Globus pallidus (tissue), 1 donor: ENCODE data around the gene DNAJC13.
"Not testable (repeated sequence)": the region's sequence is repeated elsewhere in the genome, so short reads cannot be mapped to it uniquely, and the experiment has no call there.

Experiments used
- DNase-seq: peaks from one replicate; pipeline ENCODE4 v3.0.0-alpha.2; 2015; ENCODE audit warnings: low spot score

DNAJC13 gene, protein sequence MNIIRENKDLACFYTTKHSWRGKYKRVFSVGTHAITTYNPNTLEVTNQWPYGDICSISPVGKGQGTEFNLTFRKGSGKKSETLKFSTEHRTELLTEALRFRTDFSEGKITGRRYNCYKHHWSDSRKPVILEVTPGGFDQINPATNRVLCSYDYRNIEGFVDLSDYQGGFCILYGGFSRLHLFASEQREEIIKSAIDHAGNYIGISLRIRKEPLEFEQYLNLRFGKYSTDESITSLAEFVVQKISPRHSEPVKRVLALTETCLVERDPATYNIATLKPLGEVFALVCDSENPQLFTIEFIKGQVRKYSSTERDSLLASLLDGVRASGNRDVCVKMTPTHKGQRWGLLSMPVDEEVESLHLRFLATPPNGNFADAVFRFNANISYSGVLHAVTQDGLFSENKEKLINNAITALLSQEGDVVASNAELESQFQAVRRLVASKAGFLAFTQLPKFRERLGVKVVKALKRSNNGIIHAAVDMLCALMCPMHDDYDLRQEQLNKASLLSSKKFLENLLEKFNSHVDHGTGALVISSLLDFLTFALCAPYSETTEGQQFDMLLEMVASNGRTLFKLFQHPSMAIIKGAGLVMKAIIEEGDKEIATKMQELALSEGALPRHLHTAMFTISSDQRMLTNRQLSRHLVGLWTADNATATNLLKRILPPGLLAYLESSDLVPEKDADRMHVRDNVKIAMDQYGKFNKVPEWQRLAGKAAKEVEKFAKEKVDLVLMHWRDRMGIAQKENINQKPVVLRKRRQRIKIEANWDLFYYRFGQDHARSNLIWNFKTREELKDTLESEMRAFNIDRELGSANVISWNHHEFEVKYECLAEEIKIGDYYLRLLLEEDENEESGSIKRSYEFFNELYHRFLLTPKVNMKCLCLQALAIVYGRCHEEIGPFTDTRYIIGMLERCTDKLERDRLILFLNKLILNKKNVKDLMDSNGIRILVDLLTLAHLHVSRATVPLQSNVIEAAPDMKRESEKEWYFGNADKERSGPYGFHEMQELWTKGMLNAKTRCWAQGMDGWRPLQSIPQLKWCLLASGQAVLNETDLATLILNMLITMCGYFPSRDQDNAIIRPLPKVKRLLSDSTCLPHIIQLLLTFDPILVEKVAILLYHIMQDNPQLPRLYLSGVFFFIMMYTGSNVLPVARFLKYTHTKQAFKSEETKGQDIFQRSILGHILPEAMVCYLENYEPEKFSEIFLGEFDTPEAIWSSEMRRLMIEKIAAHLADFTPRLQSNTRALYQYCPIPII (N-terminal part only)

DNA sequence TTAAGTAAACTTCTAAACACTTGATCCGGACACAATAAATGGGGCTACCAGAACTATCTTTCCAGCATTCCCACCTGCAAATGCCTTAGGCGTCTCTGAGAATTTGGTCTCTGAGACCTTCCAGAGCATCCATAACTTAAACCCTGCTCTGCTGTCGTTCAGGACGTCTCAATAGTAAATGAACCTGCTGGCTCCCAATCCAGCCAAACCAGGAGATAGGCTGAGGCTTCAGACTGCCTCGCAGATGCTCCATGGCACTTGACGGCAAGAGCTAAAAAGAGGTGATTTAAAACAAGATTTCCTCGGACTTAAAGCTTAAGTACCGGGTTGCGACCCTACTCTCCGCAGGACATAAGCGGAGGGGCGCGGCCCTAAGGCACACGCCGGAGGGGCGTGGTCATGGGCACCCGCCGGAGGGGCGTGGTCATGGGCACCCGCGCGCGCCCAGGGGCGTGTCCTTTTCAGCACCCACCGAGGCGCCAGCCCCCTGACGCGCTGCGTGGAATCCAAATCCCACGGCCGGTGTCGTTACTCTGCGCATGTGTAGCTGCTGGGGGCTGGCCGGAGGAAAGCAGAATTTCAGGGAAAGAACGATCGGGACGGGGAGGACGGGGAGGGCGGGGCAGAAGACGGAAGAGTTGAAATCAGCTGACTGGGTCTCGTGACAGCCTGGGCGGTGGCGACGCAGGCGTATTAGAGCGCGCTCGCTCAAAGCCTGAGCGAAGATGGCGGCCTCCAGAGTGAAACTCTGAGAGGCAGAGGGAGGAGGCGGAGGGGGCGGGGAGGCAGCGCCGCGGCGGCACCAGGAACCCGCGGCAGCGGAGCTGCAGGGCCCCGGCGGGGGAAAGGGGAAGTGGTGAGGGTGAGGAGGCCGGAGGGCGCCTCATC, at the start of gene DNAJC13:
Gene DNAJC13, plus strand, starts transcription at position 696 of the 888 bp plus-strand sequence. CDS start 17,049 bp downstream, outside the sequence.
- DNase-seq = peak; percentile 92

DNA sequence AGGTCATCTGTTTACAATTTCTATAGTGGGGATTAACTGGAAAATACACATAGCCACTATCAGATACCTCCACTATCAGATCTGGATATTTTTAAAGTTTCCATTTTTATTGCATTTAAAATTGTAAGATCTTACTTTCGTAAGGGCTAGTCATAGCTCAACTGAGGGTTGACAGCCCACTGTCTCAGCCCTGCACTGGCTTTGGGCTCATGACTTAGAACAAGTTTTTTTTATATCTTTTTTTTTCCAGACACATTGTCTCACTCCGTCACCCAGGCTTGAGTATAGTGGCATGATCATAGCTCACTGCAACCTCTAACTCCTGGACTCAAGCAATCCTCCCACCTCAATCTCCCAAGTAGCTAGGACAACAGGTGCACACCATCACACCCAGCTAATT, 48.8 kb upstream of the DNAJC13 start:
- DNase-seq = no peak

DNA sequence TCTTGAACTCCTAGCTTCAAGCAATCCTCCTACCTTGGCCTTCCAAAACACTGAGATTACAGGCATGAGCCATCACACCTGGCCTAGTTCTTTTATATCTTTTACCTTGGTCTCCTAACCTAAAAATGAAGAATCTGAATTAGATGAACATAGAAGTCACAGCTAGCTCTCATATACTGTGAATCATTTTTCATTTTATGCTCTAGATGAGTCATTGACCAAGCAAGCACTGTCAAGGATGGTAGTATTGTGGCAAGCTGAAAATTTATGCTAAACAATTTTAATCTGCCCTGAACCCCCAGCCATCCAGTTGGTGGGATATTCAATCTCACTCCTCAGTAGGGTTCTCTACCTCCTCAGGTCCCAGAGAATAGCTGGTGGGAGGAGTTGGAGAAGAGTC, 48.3 kb upstream of the DNAJC13 start:
- no peak for DNase-seq

DNA sequence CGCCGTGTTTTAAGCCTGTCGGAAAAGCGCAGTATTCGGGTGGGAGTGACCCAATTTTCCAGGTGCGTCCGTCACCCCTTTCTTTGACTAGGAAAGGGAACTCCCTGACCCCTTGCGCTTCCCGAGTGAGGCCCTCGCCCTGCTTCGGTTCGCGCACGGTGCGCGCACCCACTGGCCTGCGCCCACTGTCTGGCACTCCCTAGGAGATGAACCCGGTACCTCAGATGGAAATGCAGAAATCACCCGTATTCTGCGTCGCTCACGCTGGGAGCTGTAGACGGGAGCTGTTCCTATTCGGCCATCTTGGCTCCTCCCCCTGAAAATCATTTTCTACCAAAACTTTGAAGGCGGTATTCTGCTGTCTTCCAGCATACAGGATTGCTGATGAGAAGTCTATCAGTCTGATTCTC, 40.4 kb upstream of the DNAJC13 start:
- DNase-seq = not testable (repeated sequence)

DNA sequence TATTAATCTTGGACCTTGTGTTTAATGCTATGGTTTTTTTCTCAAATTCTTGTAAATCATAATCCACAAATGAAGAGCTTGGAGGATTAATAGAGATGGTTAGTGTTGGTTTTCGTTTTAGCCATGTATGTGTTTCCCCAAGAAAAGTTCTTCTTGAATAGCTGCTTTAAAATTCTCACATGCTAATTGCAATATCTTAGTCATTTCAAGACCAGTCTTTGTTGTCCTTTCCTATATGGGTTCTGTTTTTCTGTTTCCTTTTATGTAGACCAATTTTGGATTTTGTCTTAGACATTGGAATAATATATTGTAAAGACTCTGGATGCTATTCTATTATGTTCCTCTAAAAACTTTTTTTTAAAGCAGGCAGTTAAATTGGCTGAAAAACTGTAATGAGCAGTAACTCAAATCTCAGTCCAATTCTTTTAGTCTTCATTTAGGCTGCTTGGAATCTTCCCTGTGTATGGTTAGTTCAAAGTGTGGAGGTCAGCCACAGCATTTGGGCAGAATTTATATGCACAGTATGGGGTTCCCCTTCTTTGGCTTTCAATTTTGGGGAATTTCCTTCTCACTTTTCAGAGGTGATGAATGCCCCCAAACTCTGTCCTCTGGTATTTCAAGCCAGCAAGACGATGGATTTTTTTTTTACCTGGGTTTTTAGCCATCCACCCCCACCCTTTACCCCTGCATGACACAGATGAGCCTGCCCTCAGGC, 39.1 kb upstream of the DNAJC13 start:
- DNase-seq = no peak

DNA sequence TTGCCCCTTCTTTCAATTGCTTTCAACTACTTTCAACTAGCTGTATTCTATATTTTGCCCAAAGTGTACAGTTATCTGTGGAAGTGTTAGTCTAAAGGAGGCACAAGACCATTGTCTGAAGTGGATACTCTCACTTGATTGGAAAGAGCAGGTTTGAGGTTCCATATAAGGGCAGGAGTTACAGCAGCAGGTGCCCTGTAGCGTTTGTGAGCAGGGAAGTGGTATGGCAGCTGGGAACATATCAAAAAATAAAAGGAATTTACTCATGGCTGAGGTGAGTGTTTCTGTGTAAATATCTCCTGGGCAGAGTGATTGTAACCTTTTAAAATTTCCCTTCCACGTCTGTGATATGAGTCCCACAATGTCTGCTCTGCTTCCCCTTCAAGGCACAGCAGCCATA, 38.5 kb upstream of the DNAJC13 start:
- no peak for DNase-seq

DNA sequence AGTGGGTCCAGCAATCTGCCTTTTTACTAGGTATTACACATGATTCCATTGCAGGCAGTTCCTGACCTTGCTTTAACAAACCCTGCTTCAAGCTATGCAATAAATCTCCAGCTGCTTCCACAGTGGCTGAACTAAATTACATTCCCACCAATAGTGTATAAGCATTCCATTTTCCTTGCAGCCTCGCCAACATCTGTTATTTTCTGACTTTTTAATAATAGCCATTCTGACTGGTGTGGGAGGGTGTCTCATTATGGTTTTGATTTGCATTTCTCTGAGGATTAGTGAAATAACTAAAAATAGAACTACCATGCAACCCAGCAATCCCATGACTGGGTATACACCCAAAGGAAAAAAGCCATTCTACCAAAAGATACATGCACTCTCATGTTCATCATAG, 36.4 kb upstream of the DNAJC13 start:
- no peak for DNase-seq

DNA sequence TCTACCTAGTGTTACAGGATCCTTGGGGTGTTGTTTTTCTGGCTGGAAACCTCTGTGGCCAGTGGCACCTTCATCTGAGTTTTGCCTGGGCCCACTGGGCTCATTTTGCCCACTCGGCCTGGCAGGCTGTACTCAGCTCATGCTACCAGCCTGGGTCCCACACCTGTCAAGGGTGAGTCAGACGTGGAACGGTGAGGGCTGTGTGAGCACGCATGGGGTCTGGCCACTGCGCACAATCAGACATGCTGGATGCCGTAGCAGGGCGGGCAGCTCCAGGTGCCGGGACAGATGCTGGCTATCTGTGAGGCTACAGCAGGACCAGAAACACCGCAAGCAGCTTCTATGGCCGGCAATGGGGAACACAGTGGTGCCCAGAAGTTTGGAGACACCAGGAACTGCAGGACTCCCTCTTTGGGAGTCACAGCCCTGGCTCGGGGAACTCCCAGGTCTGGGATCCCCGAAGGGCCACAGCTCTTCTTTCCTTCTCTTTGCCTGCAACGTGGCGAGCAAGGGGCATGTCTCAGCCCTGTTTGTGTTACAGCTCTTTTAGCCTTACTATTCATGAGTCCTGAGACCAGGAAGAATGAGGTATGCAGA, 35.9 kb upstream of the DNAJC13 start:
- no peak for DNase-seq

DNA sequence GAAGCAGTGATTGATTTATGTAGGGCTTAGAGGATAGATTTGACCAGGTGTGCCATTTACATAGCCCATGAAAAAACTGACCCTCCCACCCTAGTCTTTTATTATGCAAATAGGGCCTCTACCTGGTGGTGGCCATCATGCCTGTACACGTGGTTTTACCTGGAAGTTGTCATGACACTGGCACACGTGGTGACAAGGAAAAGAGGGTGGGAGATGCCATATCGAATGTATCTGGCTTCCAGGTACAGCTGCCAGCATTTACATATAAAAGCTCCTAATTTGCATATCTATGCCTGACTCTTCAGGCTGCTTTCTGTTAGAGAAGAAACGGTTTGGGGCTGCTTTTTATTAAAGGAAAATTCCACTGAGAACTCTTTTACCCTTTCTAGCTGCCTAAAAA, 35.0 kb upstream of the DNAJC13 start:
- DNase-seq = no peak

DNA sequence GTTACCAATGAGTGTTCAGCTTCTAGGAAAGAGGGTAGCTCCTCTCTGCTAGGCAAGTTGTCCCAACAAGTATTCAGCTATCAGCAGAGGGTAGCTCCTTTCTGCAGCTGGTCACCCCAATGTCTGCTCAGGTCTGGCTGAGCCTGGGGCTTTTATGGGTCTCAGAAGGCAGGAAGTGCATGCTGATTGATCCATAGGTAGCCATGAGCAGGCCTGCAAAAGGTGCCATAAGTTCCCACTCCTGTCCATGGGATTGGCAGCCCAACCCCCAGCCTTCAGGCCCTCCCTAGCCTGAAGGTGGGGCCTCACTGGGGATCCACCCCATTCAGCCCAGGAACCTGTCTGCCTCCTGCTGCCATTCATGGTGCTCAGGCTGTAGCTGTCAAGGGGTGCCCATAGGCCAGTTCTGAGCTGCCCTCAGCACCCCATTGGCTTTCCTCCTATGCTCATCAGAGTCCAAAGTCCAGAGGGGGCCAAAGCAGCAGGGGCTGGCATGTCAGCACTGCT, 34.6 kb upstream of the DNAJC13 start:
- no peak for DNase-seq

DNA sequence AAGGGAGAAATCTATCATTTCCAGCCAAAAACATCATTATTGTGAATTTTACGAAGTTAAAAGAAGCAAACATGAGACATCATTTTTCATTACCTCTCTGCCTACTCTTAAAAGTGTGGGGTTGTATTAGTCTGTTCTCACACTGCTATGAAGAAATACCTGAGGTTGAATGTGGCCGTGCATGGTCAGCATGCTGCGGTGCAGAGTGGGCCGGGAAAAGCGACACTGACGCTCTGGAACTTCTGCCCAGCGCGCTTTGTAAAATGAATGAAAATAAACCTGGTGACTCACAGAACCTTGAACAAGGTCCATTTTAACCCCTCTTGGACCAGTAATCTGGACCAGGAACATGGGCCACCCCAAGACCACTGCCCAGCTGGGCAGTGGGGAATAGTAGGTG, 31.0 kb upstream of the DNAJC13 start:
- DNase-seq = no peak

DNA sequence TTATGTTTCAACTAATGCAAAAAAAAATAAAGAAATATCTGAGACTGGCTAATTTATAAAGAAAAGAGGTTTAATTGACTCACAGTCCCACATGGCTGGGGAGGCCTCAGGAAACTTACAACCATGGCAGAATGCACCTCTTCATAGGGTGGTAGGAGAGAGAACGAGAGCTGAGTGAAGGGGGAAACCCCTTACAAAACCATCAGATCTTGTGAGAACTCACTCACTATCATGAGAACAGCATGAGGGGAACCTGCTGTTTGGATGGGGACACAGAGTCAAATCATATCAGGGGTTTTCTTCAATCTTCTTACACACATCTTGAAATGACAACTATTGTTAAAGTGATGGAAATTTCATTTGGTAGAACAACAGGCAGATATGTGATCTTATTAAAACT, 24.6 kb upstream of the DNAJC13 start:
- DNase-seq = not testable (repeated sequence)

DNA sequence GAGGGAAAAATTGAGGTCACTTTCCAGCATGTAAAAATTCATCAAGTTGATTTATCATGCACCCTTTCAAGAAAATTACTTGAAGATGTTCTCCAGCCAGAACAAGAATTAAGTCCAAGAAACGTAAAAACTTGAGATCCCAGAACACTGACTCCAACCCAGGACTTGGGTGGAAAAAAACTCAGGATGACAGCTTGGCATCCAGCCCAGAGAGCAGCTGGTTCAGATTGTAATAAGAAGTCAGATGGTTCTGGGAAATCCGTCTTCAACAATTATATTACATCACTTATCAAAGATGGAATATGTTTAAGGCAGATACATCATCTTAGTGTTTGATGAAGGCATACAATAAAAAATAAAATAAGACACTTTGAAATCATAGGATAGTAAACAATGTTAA, 23.0 kb upstream of the DNAJC13 start:
- DNase-seq = no peak

DNA sequence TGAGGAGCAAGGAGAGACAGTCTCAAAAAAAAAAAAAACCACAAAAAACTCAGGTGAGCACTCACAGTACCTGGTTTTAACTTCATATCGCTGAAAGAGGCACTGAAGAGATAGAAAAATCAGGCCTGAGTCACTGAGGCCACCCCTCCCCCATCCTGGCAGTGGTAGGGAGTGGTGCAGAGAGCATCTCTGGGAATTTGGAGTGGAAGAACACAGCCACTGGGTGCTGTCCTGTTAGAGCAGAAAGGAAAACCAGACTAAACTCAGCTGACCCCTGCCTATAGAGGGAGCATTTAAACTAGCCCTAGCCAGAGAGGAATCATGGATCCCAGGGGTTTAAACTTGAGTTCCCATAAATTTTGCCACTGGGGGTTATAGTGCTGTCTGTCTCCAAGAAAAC, 22.2 kb upstream of the DNAJC13 start:
- no peak for DNase-seq

DNA sequence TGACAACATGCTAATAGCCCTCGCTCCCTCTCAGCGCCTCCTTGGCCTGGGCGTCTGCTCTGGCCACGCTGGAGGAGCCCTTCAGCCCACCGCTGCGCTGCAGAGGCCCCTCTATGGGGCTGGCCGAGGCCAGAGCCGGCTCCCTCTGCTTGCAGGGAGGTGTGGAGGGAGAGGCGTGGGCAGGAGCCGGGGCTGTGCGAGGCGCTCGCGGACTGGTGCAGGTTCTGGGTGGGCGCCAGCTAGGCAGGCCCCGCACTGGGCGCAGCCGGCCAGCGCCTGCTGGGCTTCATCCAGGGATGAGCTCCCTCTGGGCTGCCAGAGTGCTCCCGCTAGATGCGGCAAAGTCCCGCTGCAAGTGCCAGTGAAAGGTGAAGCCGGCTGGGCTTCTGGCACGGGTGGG, 21.0 kb upstream of the DNAJC13 start:
- no peak for DNase-seq

DNA sequence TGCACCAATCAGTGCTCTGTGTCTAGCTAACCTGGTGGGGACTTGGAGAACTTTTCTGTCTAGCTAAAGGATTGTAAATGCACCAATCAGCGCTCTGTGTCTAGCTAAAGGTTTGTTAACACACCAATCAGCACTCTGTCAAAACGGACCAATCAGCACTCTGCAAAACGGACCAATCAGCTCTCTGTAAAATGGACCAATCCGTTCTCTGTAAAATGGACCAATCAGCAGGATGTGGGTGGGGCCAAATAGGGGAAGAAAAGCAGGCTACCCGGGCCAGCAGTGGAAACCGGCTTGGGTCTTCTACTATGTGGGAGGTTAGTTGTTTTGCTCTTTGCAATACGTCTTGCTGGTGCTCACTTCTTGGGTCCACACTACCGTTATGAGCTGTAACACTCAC, 20.5 kb upstream of the DNAJC13 start:
- DNase-seq = not testable (repeated sequence)

DNA sequence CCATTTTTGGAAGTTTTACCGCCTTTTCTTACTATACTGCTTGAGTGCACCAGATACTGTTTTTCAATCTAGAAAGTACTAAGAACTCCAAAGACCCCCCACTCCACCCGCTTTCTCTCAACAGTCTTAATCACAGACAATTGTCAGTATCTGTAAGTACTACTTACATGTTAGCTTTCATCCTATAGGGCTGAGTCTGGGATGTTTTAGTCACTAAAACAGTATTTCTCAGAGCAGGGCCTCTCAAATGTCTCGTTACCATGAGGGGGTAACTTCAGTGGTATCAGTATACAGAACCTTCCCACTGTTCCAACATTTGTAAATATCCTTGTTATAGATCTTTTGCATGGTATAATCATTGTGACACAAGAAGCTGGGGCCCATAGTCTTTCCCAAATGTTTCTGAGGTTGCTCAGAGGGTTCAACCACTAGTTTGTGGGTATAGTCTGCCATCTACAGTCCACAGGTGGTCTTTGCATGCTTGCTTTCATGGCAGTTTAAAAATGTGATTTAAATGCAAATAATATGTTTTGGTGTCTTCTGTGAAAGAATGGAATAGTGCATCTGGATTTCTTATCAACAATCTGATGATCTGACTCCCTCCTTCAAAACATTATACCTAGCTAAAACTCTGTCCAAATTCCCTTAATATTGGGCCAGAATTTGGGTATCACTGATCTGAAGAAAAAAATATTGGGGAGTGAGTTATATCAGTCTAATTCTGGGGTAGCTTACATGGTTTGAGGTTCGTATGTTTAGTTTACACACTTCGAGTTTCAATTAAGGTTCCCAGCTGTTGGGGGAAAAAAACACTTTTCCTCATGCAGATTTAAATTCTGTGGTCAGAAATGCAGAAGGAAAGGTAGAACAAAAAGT, 18.0 kb upstream of the DNAJC13 start:
- peak; percentile 36 for DNase-seq

DNA sequence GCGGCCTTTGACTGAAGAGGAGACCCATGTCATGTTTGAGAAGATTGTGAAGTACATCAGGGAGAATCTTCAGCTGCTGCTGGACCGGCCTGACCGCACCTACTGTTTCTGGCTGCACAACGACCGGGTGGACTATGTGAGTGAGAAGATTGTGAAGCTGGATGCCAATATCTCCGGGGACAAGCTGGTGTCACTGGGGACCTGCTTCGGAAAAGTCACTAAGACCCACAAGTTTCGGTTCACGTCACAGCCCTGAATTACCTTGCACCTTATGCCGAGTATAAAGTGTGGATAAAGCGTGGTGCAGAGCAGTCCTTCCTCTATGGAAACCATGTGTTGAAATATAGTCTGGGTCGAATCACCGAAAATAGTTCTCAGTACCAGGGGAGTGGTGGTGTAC, 16.0 kb upstream of the DNAJC13 start:
- DNase-seq = no peak

DNA sequence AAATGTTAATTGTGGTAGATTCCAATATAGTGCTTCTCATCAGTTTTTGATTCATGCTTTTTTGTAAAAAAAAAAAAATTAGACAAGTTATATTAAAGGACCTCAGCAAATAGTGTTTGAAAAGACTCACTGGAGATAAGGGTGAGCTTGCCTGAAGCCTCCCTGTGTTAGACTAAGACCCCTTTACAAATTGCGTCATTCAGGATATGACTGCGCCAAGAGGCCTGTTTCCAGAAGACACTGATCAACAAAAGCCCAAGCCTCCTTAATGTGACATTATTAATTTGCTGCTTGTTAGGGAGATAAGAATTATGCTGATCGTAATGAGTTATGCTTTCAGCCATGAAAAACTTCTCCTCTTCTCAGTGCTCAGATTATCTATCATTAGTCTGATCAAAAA, 13.0 kb upstream of the DNAJC13 start:
- DNase-seq = no peak
